Astrocyte (in vitro differentiated cells and primary cell): ENCODE data around the gene UBR4. TPM values are rescaled to one million over a fixed set of nuclear protein-coding genes. Genes with fewer than 3 reads are reported as not detected.

Source experiments
- DNase-seq: peaks from one replicate; pipeline ENCODE4 v3.0.0-alpha.2; 2010; ENCODE audit warnings: low read depth
- FAIRE-seq: peaks from 2 replicates; lab custom pipeline; 2011; peaks lifted over from hg19 to GRCh38; lab: Jason Lieb, UNC
- H2AFZ ChIP-seq: 2 replicates; pipeline ENCODE4 v1.6.0; 2012; ENCODE audit warnings: low read depth, low read length, inconsistent platforms
- H3K27ac ChIP-seq: 2 replicates; pipeline ENCODE4 v1.5.1; 2011; ENCODE audit warnings: low read depth, low read length, inconsistent platforms
- H3K27me3 ChIP-seq: 2 replicates; pipeline ENCODE4 v1.6.0; 2011; ENCODE audit warnings: low read length, inconsistent platforms; ENCODE audit not compliant: insufficient read depth
- H3K36me3 ChIP-seq: 2 replicates; pipeline ENCODE4 v1.5.1; 2011; ENCODE audit warnings: low read length, inconsistent platforms; ENCODE audit not compliant: insufficient read depth
- H3K4me1 ChIP-seq: 2 replicates; pipeline ENCODE4 v1.5.1; 2011; ENCODE audit warnings: low read length, inconsistent platforms; ENCODE audit not compliant: insufficient read depth
- H3K4me2 ChIP-seq: 2 replicates; pipeline ENCODE4 v1.6.0; 2012; ENCODE audit warnings: low read length, inconsistent platforms
- H3K4me3 ChIP-seq: 2 replicates; pipeline ENCODE4 v1.5.1; 2011; ENCODE audit warnings: low read depth, mild to moderate bottlenecking, low read length, inconsistent platforms; ENCODE audit not compliant: insufficient read depth
- H3K79me2 ChIP-seq: 2 replicates; pipeline ENCODE4 v1.6.0; 2012; ENCODE audit warnings: mild to moderate bottlenecking, low read length, inconsistent platforms; ENCODE audit not compliant: insufficient read depth
- H3K9ac ChIP-seq: 2 replicates; pipeline ENCODE4 v1.6.0; 2012; ENCODE audit warnings: mild to moderate bottlenecking, low read length, inconsistent platforms
- H3K9me3 ChIP-seq: 2 replicates; pipeline ENCODE4 v1.5.1; 2012; ENCODE audit warnings: low read depth, mild to moderate bottlenecking, low read length, inconsistent platforms; ENCODE audit not compliant: insufficient read depth
- H4K20me1 ChIP-seq: 2 replicates; pipeline ENCODE4 v1.6.0; 2012; ENCODE audit warnings: low read length, inconsistent platforms; ENCODE audit not compliant: insufficient read depth
- H3K27ac Mint-ChIP-seq: one replicate; pipeline ENCODE4 v1.8.0; 2021; ENCODE audit warnings: mild to moderate bottlenecking, mixed read lengths; ENCODE audit not compliant: unreplicated experiment
- H3K27me3 Mint-ChIP-seq: one replicate; pipeline ENCODE4 v1.8.0; 2021; ENCODE audit warnings: low read depth, mixed read lengths; ENCODE audit not compliant: unreplicated experiment
- H3K36me3 Mint-ChIP-seq: one replicate; pipeline ENCODE4 v1.8.0; 2021; ENCODE audit warnings: low read depth, mixed read lengths; ENCODE audit not compliant: unreplicated experiment
- H3K4me1 Mint-ChIP-seq: one replicate; pipeline ENCODE4 v1.8.0; 2021; ENCODE audit warnings: low read depth, mixed read lengths; ENCODE audit not compliant: unreplicated experiment
- H3K4me3 Mint-ChIP-seq: one replicate; pipeline ENCODE4 v1.8.0; 2021; ENCODE audit warnings: mild to moderate bottlenecking, moderate library complexity, mixed read lengths; ENCODE audit not compliant: unreplicated experiment
- H3K9me3 Mint-ChIP-seq: one replicate; pipeline ENCODE4 v1.8.0; 2021; ENCODE audit warnings: mild to moderate bottlenecking, mixed read lengths; ENCODE audit not compliant: unreplicated experiment
- CTCF ChIP-seq: IDR thresholded peaks from 2 replicates; pipeline ENCODE4 v1.5.1; 2011; ENCODE audit warnings: low read depth, mild to moderate bottlenecking, inconsistent platforms, low read length, moderate library complexity; ENCODE audit not compliant: insufficient read depth
- EZH2 ChIP-seq: IDR thresholded peaks from 2 replicates; pipeline ENCODE4 v1.6.1; 2012; ENCODE audit warnings: mild to moderate bottlenecking, low read length, inconsistent platforms; ENCODE audit not compliant: insufficient read depth
- total RNA-seq: library from RNA; stranded (reverse); gene quantifications from 2 replicates; pipeline ENCODE4 v1.2.1, GENCODE V29; 2021

Gene UBR4
- total RNA-seq, 1 donor from 2014 or later: 153 TPM

DNA sequence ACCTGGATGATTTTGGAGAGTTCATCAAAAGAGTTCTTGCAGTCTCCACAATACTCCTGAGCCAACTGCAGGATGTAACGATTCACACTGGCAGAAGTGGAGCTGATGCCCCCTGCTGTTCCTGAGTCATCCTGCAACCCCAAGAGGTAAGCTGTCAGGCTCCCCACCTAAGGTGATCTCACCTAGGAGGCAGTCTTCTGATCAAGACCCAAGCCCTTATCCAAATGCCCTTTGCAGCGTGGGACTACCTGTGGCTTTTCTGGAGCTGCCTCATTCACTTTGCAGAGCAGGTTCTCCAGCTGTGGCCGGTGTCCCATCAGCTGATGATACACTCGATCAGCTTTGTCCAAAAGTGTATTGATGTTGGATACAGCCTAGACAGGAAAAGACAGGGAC lies 96.4 kb downstream of the UBR4 start:
- Histone ChIP-seq H3K4me2 (no peak overlapping the region), H3K4me1 (no peaks in the 10 kb centered on the region), H3K4me3 (no peak overlapping the region), H3K36me3 (peaks cover 85% of the 10 kb centered on the region), H3K27me3 (no peaks in the 10 kb centered on the region), H4K20me1 (peaks cover 24% of the 10 kb centered on the region), H2AFZ (no peak overlapping the region), H3K9ac (no peak overlapping the region), H3K79me2 (no peaks in the 10 kb centered on the region), H3K27ac (no peak overlapping the region), H3K9me3 (no peaks in the 10 kb centered on the region)
- Mint-ChIP-seq H3K9me3 (no peaks in the 10 kb centered on the region), H3K4me1 (no peaks in the 10 kb centered on the region), H3K36me3 (peaks cover 29% of the 10 kb centered on the region), H3K27me3 (no peaks in the 10 kb centered on the region), H3K4me3 (no peak overlapping the region), H3K27ac (no peak overlapping the region)
- TF ChIP-seq EZH2 (no peak), CTCF (peak; percentile 37)
- DNase-seq (no peak), FAIRE-seq (no peak)

- no peak overlapping the region for H3K27ac Mint-ChIP-seq
- Histone ChIP-seq H3K9me3 (no peaks in the 10 kb centered on the region), H2AFZ (no peak overlapping the region), H3K4me1 (no peaks in the 10 kb centered on the region), H3K27ac (no peak overlapping the region), H3K79me2 (no peaks in the 10 kb centered on the region), H3K36me3 (peaks cover 89% of the 10 kb centered on the region), H3K9ac (no peak overlapping the region), H4K20me1 (peaks cover 24% of the 10 kb centered on the region), H3K4me2 (no peak overlapping the region), H3K27me3 (no peaks in the 10 kb centered on the region), H3K4me3 (no peak overlapping the region)
- H3K9me3 Mint-ChIP-seq: no peaks in the 10 kb centered on the region
- no peaks in the 10 kb centered on the region for H3K4me1 Mint-ChIP-seq
- DNase-seq (no peak), FAIRE-seq (no peak)
- TF ChIP-seq EZH2 (no peak), CTCF (no peak)
- H3K27me3 Mint-ChIP-seq: no peaks in the 10 kb centered on the region
- H3K4me3 Mint-ChIP-seq: no peak overlapping the region
- peaks cover 27% of the 10 kb centered on the region for H3K36me3 Mint-ChIP-seq
Observed at GRCh38 chr1:19112891-19113696, 97.0 kb downstream of the UBR4 start.
